Smooth muscle cell (in vitro differentiated cells): ENCODE data around the gene ZDHHC1. TPM values are rescaled to one million over a fixed set of nuclear protein-coding genes. Genes with fewer than 3 reads are reported as not detected.

Source experiments
- DNase-seq: peaks from one replicate; lab custom pipeline; 2025; ENCODE audit not compliant: unreplicated experiment; lab: John Stamatoyannopoulos, UW
- H2AFZ ChIP-seq: fragments of 200-600 bp; sonication (generic); 2 replicates; pipeline ENCODE4 v1.6.0; 2016; ENCODE audit warnings: antibody characterized with exemption, low read depth, mild to moderate bottlenecking
- H3F3A ChIP-seq: fragments of 200-600 bp; sonication (generic); 2 replicates; pipeline ENCODE4 v1.6.0; 2017; ENCODE audit warnings: antibody characterized with exemption, low read depth
- H3K27ac ChIP-seq: fragments of 200-600 bp; sonication (generic); 2 replicates; pipeline ENCODE4 v1.5.1; 2016; ENCODE audit warnings: low read depth, mild to moderate bottlenecking
- H3K27me3 ChIP-seq: fragments of 200-600 bp; sonication (generic); 2 replicates; pipeline ENCODE4 v1.6.1; 2016; ENCODE audit warnings: low read depth, mild to moderate bottlenecking
- H3K36me3 ChIP-seq: fragments of 200-600 bp; sonication (generic); 2 replicates; pipeline ENCODE4 v1.5.1; 2016; ENCODE audit warnings: low read depth
- H3K4me1 ChIP-seq: fragments of 200-600 bp; sonication (generic); 2 replicates; pipeline ENCODE4 v1.5.1; 2016; ENCODE audit warnings: low read depth
- H3K4me2 ChIP-seq: fragments of 200-600 bp; sonication (generic); 2 replicates; pipeline ENCODE4 v1.6.0; 2016; ENCODE audit warnings: mild to moderate bottlenecking
- H3K4me3 ChIP-seq: fragments of 200-600 bp; sonication (generic); 2 replicates; pipeline ENCODE4 v1.5.1; 2016; ENCODE audit warnings: mild to moderate bottlenecking
- H3K79me2 ChIP-seq: fragments of 200-600 bp; sonication (generic); 2 replicates; pipeline ENCODE4 v1.6.0; 2016; ENCODE audit warnings: low read depth, mild to moderate bottlenecking
- H3K9ac ChIP-seq: fragments of 200-600 bp; sonication (generic); 2 replicates; pipeline ENCODE4 v1.6.0; 2016; ENCODE audit warnings: low read depth
- H3K9me3 ChIP-seq: fragments of 200-600 bp; sonication (generic); replicated peaks from 2 replicates; pipeline ENCODE4 v1.5.1; 2016; ENCODE audit warnings: low read depth
- H4K20me1 ChIP-seq: fragments of 200-600 bp; sonication (generic); 2 replicates; pipeline ENCODE4 v1.6.0; 2016; ENCODE audit warnings: low read depth
- WGBS: methylation state at CpG from one replicate; pipeline ENCODE4 v1.1.7; 2016; ENCODE audit warnings: low lambda C conversion rate; 5-methylcytosine and 5-hydroxymethylcytosine counted together
- polyA plus RNA-seq: library from polyadenylated mRNA; unstranded; fragments of >200 nt; fragmentation: Nextera tagmentation; extraction: Ambion mirVana; gene quantifications from 2 replicates; pipeline ENCODE4 v1.2.1, GENCODE V29; 2016
- total RNA-seq: library from RNA; depleted of rRNA; stranded (reverse); fragments of >200 nt; gene quantifications from 2 replicates; pipeline ENCODE4 v1.2.3, GENCODE V29; 2014
- TF ChIP-seq, protein P1 (sequence below): fragments of 200-600 bp; sonication (generic); IDR thresholded peaks from 2 replicates; pipeline ENCODE4 v1.5.1; 2017; ENCODE audit warnings: borderline replicate concordance, mild to moderate bottlenecking, antibody characterized with exemption; ENCODE audit not compliant: insufficient read depth, poor library complexity, severe bottlenecking

Gene ZDHHC1
- total and polyA plus RNA-seq, 2 experiments from 2014 or later = 7.9 to 15.7 TPM

DNA sequence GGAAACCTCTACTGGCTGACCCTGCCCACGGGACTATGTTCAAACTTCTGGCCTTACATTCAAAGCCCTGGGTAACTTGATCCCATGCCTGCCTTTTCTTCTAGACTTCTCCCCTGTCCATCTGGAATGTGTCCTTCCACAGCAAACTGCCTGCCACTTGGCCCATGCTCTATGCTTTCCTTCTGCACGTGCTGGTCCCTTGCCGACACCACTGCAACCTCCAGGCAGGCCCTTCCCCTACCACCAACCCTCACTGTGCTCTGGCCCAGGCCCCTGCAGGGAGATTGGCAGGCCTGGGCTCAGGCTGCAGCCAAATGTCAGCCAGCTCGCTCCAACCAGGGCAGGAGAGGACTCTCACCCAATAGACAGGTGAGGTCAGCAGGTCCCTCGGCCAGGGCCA is 25.6 kb upstream of the ZDHHC1 start:
- Histone ChIP-seq H3K4me3 (no peak overlapping the region), H3K4me2 (no peak overlapping the region), H3K36me3 (no peaks in the 10 kb centered on the region), H3K27me3 (no peaks in the 10 kb centered on the region), H3K27ac (no peak overlapping the region), H3K4me1 (no peaks in the 10 kb centered on the region), H4K20me1 (peaks cover 75% of the 10 kb centered on the region), H3F3A (no peaks in the 10 kb centered on the region), H3K9ac (no peak overlapping the region), H3K79me2 (no peaks in the 10 kb centered on the region), H2AFZ (no peak overlapping the region), H3K9me3 (no peaks in the 10 kb centered on the region)
- WGBS = 86% methylated on average over 5 of the region's 5 CpGs
- no peak for DNase-seq
- TF ChIP-seq, protein P1, sequence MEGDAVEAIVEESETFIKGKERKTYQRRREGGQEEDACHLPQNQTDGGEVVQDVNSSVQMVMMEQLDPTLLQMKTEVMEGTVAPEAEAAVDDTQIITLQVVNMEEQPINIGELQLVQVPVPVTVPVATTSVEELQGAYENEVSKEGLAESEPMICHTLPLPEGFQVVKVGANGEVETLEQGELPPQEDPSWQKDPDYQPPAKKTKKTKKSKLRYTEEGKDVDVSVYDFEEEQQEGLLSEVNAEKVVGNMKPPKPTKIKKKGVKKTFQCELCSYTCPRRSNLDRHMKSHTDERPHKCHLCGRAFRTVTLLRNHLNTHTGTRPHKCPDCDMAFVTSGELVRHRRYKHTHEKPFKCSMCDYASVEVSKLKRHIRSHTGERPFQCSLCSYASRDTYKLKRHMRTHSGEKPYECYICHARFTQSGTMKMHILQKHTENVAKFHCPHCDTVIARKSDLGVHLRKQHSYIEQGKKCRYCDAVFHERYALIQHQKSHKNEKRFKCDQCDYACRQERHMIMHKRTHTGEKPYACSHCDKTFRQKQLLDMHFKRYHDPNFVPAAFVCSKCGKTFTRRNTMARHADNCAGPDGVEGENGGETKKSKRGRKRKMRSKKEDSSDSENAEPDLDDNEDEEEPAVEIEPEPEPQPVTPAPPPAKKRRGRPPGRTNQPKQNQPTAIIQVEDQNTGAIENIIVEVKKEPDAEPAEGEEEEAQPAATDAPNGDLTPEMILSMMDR = no peak

DNA sequence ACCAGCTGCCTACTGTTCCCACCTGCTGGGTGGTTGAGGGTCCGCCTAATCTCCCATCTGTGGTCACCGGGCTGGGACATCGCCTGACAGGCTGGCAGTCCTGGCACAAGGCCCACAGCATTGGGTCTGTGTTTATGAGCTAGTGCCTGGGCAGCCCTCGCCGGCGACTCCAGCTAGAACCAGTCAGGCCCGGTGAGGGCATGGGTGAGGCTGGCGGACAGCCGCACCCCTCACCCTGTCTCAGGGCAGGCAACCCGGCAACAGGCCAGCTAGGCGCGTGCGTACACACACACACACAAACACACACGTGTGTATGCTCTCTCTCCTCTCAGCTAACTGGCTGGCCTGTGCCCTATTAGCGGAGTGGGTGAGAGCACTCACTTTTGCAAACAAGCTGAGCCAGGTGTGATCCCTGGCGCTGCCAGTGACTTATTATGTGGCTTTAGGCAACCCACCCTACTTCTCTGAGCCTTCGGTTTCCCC is 25.0 kb upstream of the ZDHHC1 start:
- Histone ChIP-seq H3K9me3 (no peaks in the 10 kb centered on the region), H4K20me1 (peaks cover 69% of the 10 kb centered on the region), H3K79me2 (no peaks in the 10 kb centered on the region), H2AFZ (no peak overlapping the region), H3K36me3 (no peaks in the 10 kb centered on the region), H3K9ac (no peak overlapping the region), H3K27me3 (no peaks in the 10 kb centered on the region), H3F3A (no peaks in the 10 kb centered on the region), H3K4me2 (no peak overlapping the region), H3K4me3 (no peak overlapping the region), H3K4me1 (no peaks in the 10 kb centered on the region), H3K27ac (no peak overlapping the region)
- no peak for DNase-seq
- TF ChIP-seq, protein P1 = no peak
- 98% methylated on average over 17 of the region's 17 CpGs for WGBS

DNA sequence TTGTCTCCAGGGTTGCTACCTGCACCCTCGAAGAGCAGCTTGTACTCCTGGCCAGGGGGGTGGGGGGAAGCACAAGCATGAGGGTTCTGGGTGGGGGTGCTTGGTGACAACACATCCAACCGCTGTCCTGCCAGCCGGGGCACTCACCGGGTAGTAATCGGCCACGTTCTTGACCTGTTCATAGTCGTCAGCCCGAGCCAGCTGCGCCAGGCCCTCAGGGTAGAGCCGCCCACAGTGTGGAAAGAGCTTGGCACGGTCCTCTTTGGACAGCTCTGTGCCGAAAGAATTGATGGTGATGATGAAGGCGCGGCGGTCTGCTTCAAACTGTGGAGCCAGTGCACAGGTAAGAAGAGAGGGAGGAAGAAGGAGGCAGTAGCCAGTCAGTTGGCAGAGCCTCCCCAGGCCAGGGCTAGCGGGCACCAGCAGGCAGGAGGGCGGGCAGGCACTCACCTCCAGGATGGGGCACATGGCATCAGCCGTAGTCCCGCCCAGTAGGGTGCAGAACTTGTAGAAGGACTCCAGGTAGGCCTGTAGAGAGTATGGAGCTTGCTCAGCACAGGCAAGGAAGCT is 22.6 kb upstream of the ZDHHC1 start:
- no peak overlapping the region for H3K4me3 ChIP-seq
- H4K20me1 ChIP-seq = peaks cover 46% of the 10 kb centered on the region
- no peaks in the 10 kb centered on the region for H3K9me3 ChIP-seq
- H3K27me3 ChIP-seq = no peaks in the 10 kb centered on the region
- TF ChIP-seq, protein P1 = no peak
- H3K4me1 ChIP-seq = no peaks in the 10 kb centered on the region
- H3K4me2 ChIP-seq = no peak overlapping the region
- H3K36me3 ChIP-seq = no peaks in the 10 kb centered on the region
- no peak overlapping the region for H3K27ac ChIP-seq
- no peaks in the 10 kb centered on the region for H3F3A ChIP-seq
- no peak overlapping the region for H3K9ac ChIP-seq
- 99% methylated on average over 19 of the region's 19 CpGs for WGBS
- H3K79me2 ChIP-seq = no peaks in the 10 kb centered on the region
- no peak for DNase-seq
- H2AFZ ChIP-seq = no peak overlapping the region
